Measurements from ENCODE around the gene HOXB5.

The HOXB5 gene

DNA sequence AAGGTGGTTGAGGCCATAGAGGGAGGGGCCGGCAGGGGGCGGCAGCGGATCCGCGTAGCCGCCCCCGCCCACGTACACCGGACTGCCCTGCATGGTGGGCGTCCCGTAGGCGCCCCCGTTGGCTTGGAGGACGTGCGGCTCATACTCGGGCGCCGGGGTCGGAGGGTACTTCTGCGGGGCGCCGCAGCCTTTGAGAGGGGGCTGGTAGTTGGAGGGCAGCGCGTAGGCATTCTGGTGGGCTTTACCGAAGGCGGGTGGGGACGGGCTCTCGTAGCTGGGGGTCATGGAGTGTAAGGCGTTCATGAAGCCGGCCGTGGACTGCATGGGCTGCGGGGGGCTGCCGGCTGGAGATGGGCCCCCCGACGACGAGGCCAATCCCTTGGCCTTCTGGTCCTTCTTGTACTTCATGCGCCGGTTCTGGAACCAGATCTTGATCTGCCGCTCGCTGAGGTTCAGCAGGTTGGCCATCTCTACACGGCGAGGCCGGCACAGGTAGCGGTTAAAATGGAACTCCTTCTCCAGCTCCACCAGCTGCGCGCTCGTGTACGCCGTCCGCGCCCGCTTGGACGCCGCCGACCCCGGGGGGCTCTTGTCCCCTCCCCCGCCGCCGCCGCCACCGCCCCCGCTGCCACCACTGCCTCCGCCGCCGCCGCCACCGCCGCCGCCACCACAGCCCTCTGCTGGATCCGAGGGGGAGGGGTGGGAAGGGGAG is 42.9 kb downstream of the HOXB5 start:
- ChIA-PET CTCF (no interaction called here), POLR2A (ENCODE audit: low non-redundant PET) (no interaction called here)
- DNase-seq (ENCODE audit: low spot score), result no peak
- H3K27ac ChIP-seq, result no peak overlapping the region
- no peak for TF ChIP-seq CTCF (conservative IDR thresholded peaks at IDR 0.05; ENCODE audit: low read depth)

DNA sequence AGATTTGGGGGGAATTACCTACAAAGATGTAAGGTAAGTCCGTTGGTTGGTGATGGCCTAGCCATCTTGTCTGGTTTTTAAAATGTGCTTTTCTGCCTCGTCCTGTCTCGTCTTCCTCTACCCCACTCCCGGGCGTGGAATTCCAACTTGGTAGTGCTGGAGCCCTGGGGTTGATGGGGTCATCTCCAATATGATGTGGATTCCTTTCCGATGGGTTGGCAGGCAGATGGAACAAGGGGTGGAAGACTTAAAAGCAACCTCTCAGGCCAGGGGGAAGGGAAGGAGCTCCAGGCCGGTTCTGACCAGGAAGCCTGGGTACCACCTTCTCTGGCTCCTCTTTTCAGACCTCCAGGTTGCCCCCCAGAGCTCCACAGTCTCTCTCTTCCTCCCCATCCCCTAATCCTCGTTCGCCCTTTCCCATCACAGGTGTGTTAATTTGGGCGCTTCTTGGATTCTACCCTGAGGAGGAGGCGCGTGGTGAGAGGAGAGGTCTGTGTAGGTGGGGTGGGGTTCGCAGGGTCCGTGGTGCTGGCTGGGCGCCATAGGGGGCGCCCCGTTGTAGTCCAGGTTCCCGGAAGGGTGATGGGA is 43.6 kb downstream of the HOXB5 start:
- DNase-seq (ENCODE audit: low spot score), result no peak
- H3K27ac ChIP-seq, result no peak overlapping the region
- TF ChIP-seq CTCF (conservative IDR thresholded peaks at IDR 0.05; ENCODE audit: low read depth), result no peak
- ChIA-PET CTCF (interaction anchor here (1.1 kb wide), 1 partner anchor 58 kb away, joined by 4 read pairs; no protein-coding TSS in a partner anchor), POLR2A (ENCODE audit: low non-redundant PET) (no interaction called here)

DNA sequence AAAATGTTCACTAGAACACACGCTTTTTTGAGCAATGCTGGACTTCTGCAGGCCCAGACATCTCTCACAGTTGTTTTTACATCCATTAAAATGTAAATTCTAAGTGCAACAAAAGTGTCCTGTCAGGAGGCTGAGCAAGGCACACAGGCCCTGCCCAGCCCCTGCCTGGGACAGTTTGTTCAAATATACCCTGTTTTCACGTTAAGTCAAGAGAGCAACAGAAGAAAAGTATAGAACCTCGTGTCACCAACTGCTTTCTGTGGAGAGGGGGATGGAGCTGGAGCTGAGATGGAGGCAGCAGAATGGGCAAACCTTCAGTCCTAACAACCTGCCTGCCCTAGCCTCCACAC is 44.3 kb downstream of the HOXB5 start:
- CTCF ChIA-PET, result interaction anchor here (1.1 kb wide), 1 partner anchor 57 kb away, joined by 4 read pairs; no protein-coding TSS in a partner anchor
- POLR2A ChIA-PET (ENCODE audit: low non-redundant PET), result no interaction called here
- DNase-seq (ENCODE audit: low spot score), result no peak
- no peak overlapping the region for H3K27ac ChIP-seq
- TF ChIP-seq CTCF (conservative IDR thresholded peaks at IDR 0.05; ENCODE audit: low read depth), result no peak

DNA sequence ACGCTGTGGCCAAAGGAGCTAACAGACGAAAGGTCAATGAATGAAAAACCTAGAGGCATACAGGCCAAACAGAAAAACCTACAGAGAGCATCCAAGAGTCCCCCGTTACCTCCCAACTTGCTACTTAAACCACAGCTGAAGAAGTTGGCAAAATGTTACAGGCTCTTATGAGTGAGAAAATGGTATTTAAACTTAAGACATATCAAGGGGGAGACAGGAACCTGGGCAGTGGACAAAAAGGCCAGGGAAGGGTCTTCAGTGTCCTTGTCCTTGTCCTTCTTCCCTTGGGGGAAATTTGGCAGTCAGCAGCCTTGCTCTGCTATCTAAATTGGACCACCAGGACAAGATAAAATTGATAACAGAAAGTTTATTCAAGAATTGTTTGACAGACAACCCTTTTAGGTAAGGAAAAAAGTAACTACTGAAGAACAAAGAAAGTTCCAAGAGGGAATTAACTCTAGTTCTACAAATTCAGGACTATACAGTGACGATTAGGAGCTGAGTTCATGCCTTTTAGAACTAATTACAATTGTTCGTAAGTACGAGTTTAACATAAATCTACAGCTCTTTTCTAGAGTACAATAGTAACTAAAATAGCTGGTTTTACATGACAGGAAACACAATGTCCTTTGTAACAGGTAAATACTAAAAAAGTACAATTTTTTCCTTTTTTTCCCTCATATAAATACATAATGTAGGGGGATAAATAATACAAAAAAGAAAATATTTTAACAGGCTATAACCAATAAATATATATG is 44.9 kb downstream of the HOXB5 start:
- POLR2A ChIA-PET (ENCODE audit: low non-redundant PET), result no interaction called here
- TF ChIP-seq CTCF (conservative IDR thresholded peaks at IDR 0.05; ENCODE audit: low read depth), result no peak
- DNase-seq (ENCODE audit: low spot score), result no peak
- H3K27ac ChIP-seq, result no peak overlapping the region
- CTCF ChIA-PET, result interaction anchor here (1.1 kb wide), 1 partner anchor 56 kb away, joined by 4 read pairs; no protein-coding TSS in a partner anchor

- no peak for TF ChIP-seq CTCF (conservative IDR thresholded peaks at IDR 0.05; ENCODE audit: low read depth)
- CTCF ChIA-PET, result no interaction called here
- no peak overlapping the region for H3K27ac ChIP-seq
- POLR2A ChIA-PET (ENCODE audit: low non-redundant PET), result no interaction called here
- no peak for DNase-seq (ENCODE audit: low spot score)
Measured at GRCh38 chr17:48547808-48548522, 45.6 kb downstream of the HOXB5 start.

Data from RWPE1 (cell line).